Activated CD8-positive, alpha-beta memory T cell treated with anti-CD3 and anti-CD28 coated beads for 4 hours (primary cell): ENCODE data around the gene SRSF10.
"Not testable (repeated sequence)": the region's sequence is repeated elsewhere in the genome, so short reads cannot be mapped to it uniquely, and the experiment has no call there.

Source experiments
- DNase-seq, 2 donors: peaks; one replicate each; pipeline ENCODE4 v3.0.0-alpha.2; 2020; ENCODE audit warnings: low read depth in 2 of 2

The SRSF10 gene

GRCh38 chr1:23958810-23959460 is 21.2 kb downstream of the SRSF10 start:
- peak; percentile 77 to 85 for DNase-seq

GRCh38 chr1:23958040-23958809 is 21.9 kb downstream of the SRSF10 start:
- not testable (repeated sequence) for DNase-seq

- no peak for DNase-seq
Observed at GRCh38 chr1:23957096-23957495, 23.0 kb downstream of the SRSF10 start.

- DNase-seq, result no peak
Observed at GRCh38 chr1:23953020-23953419, 27.1 kb downstream of the SRSF10 start.

- DNase-seq, result no peak
Observed at GRCh38 chr1:23947366-23947765, 32.8 kb downstream of the SRSF10 start.

- DNase-seq, result no peak
Observed at GRCh38 chr1:23936481-23937176, 43.5 kb downstream of the SRSF10 start.

- no peak for DNase-seq
Observed at GRCh38 chr1:23931491-23931880, 48.6 kb downstream of the SRSF10 start.

GRCh38 chr1:23930861-23931490 is 49.2 kb downstream of the SRSF10 start:
- no peak for DNase-seq

GRCh38 chr1:23930270-23930669 is 49.9 kb downstream of the SRSF10 start:
- DNase-seq, result no peak

GRCh38 chr1:23928789-23929188 is 51.3 kb downstream of the SRSF10 start:
- no peak for DNase-seq

- DNase-seq, result no peak
Observed at GRCh38 chr1:23927097-23927496, 53.0 kb downstream of the SRSF10 start.

- DNase-seq, result no peak
Observed at GRCh38 chr1:23925279-23925678, 54.8 kb downstream of the SRSF10 start.

GRCh38 chr1:23924601-23925000 is 55.5 kb downstream of the SRSF10 start:
- DNase-seq, result no peak

- DNase-seq, result no peak
Observed at GRCh38 chr1:23923592-23924499, 56.3 kb downstream of the SRSF10 start.

- no peak for DNase-seq
Observed at GRCh38 chr1:23922321-23922943, 57.7 kb downstream of the SRSF10 start.

GRCh38 chr1:23916209-23917131 is 63.7 kb downstream of the SRSF10 start:
- peak; percentile 36 to 43 for DNase-seq

- DNase-seq, result no peak
Observed at GRCh38 chr1:23915466-23915865, 64.7 kb downstream of the SRSF10 start.

- no peak for DNase-seq
Observed at GRCh38 chr1:23914921-23915320, 65.2 kb downstream of the SRSF10 start.
